Pancreas (tissue), 10 donors: ENCODE data around the gene FBLN2. TPM values are rescaled to one million over a fixed set of nuclear protein-coding genes. Genes with fewer than 3 reads are reported as not detected.
A peak's percentile ranks its signal among the peaks of the same experiment; 100 is the strongest.

Experiments
- ATAC-seq, 4 donors: fragments of 200-7000 bp; cut with Tn5 transposase; one replicate each; pipeline versions ENCODE4 v1.8.0 to v1.9.1; 2020; ENCODE audit warnings: mild to moderate bottlenecking in 4 of 4, moderate library complexity in 4 of 4
- DNase-seq, 6 donors: peaks; one replicate each; pipeline ENCODE4 v3.0.0-alpha.2; 2020
- FAIRE-seq: peaks from 2 replicates; lab custom pipeline; 2012; peaks lifted over from hg19 to GRCh38; lab: Jason Lieb, UNC
- H3K27ac ChIP-seq, 4 donors: fragments of 200-600 bp; sonication (generic); 1 replicate in 3 of 4; 2 replicates in 1 of 4; pipeline versions ENCODE4 v1.5.0 to v1.8.0; 2020
- H3K27me3 ChIP-seq, 4 donors: fragments of 200-600 bp; one replicate each; pipeline ENCODE4 v1.8.0; 2021
- H3K36me3 ChIP-seq, 3 donors: fragments of 200-600 bp; sonication (generic) in 1 of 3; one replicate each; pipeline versions ENCODE4 v1.5.0 to v1.8.0; 2020 to 2021
- H3K4me1 ChIP-seq, 3 donors: fragments of 200-600 bp; one replicate each; pipeline ENCODE4 v1.8.0; 2021
- H3K4me3 ChIP-seq, 4 donors: fragments of 200-600 bp; sonication (generic) in 2 of 4; one replicate each; pipeline versions ENCODE4 v1.5.0 to v1.8.0; 2020 to 2021
- H3K9me3 ChIP-seq, 4 donors: fragments of 200-600 bp; one replicate each; pipeline ENCODE4 v1.8.0; 2021
- CTCF ChIP-seq, 4 donors: fragments of 200-600 bp; sonication (generic) in 3 of 4; IDR thresholded peaks; one replicate each; pipeline versions ENCODE4 v1.5.0 to v1.8.0; 2021; ENCODE audit warnings: antibody characterized with exemption in 4 of 4
- WGBS, 2 donors: extraction: QIAGEN DNeasy Blood & Tissue Kit; methylation state at CpG; one replicate each; pipeline ENCODE4 v1.1.7; 2013; 5-methylcytosine and 5-hydroxymethylcytosine counted together
- intact Hi-C, 3 donors: fragments of 100-400 bp; cut with DNase I; formaldehyde crosslinking; loops; one replicate each; pipeline versions ENCODE4 v1.11.1 to v1.14.2; 2022
- polyA plus RNA-seq, 2 donors: library from polyadenylated mRNA; stranded (reverse); fragments of 200-250 nt; gene quantifications; one replicate each; pipeline ENCODE4 v1.2.3, GENCODE V29; 2013
- total RNA-seq, 6 donors: library from RNA; stranded (reverse); fragmentation: NEBNext Ultra II Directional in 4 of 6; extraction: Animal tissue kit (Norgen Biotek cat#: 25700) in 4 of 6; gene quantifications; one replicate each; pipeline versions ENCODE4 v1.2.1 to v1.2.4, GENCODE V29; 2021 to 2023
- donor health status: healthy with polysubstance abuse.
- donor health status: DM: no; HTN: no; CAD: no; lungs with moderate emphysema.
- donor health status: DM: no; HTN: no; CAD: no.
- donor health status: control.
- donor health status: control.
- donor health status: Bipolar disorder and iron deficiency.
- donor health status: DM: yes; HTN: yes; CAD: no.
- donor health status: DM: no; HTN: no; CAD: no.
- donor health status: DM: no; HTN: no; CAD: no.
- donor health status: DM: yes; HTN: yes; CAD: no.

Gene FBLN2
- total and polyA plus RNA-seq, 8 donors: 2.4 to 21.8 (median 4.2) TPM

- DNase-seq (no peak), FAIRE-seq (no peak), ATAC-seq (peak in 1 of 4 donors; percentile 45)
- intact Hi-C loops: no loop called here
- no peak for TF ChIP-seq CTCF (IDR thresholded peaks at IDR 0.05)
- Histone ChIP-seq H3K36me3 (no peaks in the 10 kb centered on the region), H3K4me1 (no peaks in the 10 kb centered on the region), H3K9me3 (no peaks in the 10 kb centered on the region), H3K27me3 (no peaks in the 10 kb centered on the region), H3K4me3 (no peak overlapping the region), H3K27ac (no peak overlapping the region)
- 74 to 80% methylated on average over 4 of the region's 4 CpGs for WGBS, 2 donors
Measured at GRCh38 chr3:13540297-13540995, 8.5 kb upstream of the FBLN2 start.

- FAIRE-seq (no peak), ATAC-seq (no peak), DNase-seq (no peak)
- Histone ChIP-seq H3K36me3 (no peaks in the 10 kb centered on the region), H3K27ac (no peak overlapping the region), H3K9me3 (no peaks in the 10 kb centered on the region), H3K4me3 (no peak overlapping the region), H3K27me3 (no peaks in the 10 kb centered on the region), H3K4me1 (no peaks in the 10 kb centered on the region)
- intact Hi-C loops: no loop called here
- WGBS, 2 donors: 48 to 72% methylated on average over 3 of the region's 3 CpGs
- no peak for TF ChIP-seq CTCF (IDR thresholded peaks at IDR 0.05)
Measured at GRCh38 chr3:13541691-13542090, 7.2 kb upstream of the FBLN2 start.

GRCh38 chr3:13542142-13542541 is 6.8 kb upstream of the FBLN2 start:
- DNase-seq: no peak
- no peak overlapping the region for H3K27ac ChIP-seq
- WGBS, 2 donors: 71 to 76% methylated on average over 3 of the region's 3 CpGs
- no peak overlapping the region for H3K4me3 ChIP-seq
- no peak for FAIRE-seq
- no peak for TF ChIP-seq CTCF (IDR thresholded peaks at IDR 0.05)
- ATAC-seq: no peak
- no peaks in the 10 kb centered on the region for H3K4me1 ChIP-seq
- H3K36me3 ChIP-seq: no peaks in the 10 kb centered on the region
- no peaks in the 10 kb centered on the region for H3K9me3 ChIP-seq
- intact Hi-C loops: no loop called here
- H3K27me3 ChIP-seq: no peaks in the 10 kb centered on the region

- FAIRE-seq: no peak
- H3K27ac ChIP-seq: no peak overlapping the region
- no peak for DNase-seq
- TF ChIP-seq CTCF (IDR thresholded peaks at IDR 0.05): no peak
- H3K4me3 ChIP-seq: no peak overlapping the region
- intact Hi-C loops: no loop called here
- H3K4me1 ChIP-seq: no peaks in the 10 kb centered on the region
- H3K9me3 ChIP-seq: no peaks in the 10 kb centered on the region
- no peaks in the 10 kb centered on the region for H3K36me3 ChIP-seq
- 73 to 95% methylated on average over 5 of the region's 5 CpGs for WGBS, 2 donors
- ATAC-seq: peak in 3 of 4 donors; percentile 47 to 66 (median 64)
- no peaks in the 10 kb centered on the region for H3K27me3 ChIP-seq
Measured at GRCh38 chr3:13543253-13543652, 5.7 kb upstream of the FBLN2 start.

GRCh38 chr3:13544293-13544831 is 4.6 kb upstream of the FBLN2 start:
- FAIRE-seq (no peak), ATAC-seq (peak in 1 of 4 donors; percentile 17), DNase-seq (no peak)
- no peak overlapping the region for H3K27ac ChIP-seq
- WGBS, 2 donors: 57% methylated on average over 6 of the region's 6 CpGs
- TF ChIP-seq CTCF (IDR thresholded peaks at IDR 0.05): no peak
- H3K4me1 ChIP-seq: no peaks in the 10 kb centered on the region
- H3K4me3 ChIP-seq: no peak overlapping the region
- no peaks in the 10 kb centered on the region for H3K36me3 ChIP-seq
- H3K9me3 ChIP-seq: no peaks in the 10 kb centered on the region
- no peaks in the 10 kb centered on the region for H3K27me3 ChIP-seq
- intact Hi-C loops: no loop called here
